H1 (cell line): ENCODE measurements around the gene FAM83B. TPM values are rescaled to one million over a fixed set of nuclear protein-coding genes. Genes with fewer than 3 reads are reported as not detected.

Experiments used
- CTCF ChIA-PET: fragments of 300-600 bp; sonication (Branson Sonifier 250); formaldehyde crosslinking; loops from one replicate; lab custom pipeline; 2021; ENCODE audit not compliant: partially characterized antibody; lab: Charles Lee
- POLR2A ChIA-PET: fragments of 300-600 bp; sonication (Branson Sonifier 250); formaldehyde crosslinking; loops from one replicate; lab custom pipeline; 2021; ENCODE audit warnings: inconsistent platforms; ENCODE audit not compliant: partially characterized antibody; lab: Charles Lee
- DNase-seq, 2 experiments: peaks; one replicate each; pipeline versions ENCODE4 v3.0.0 to v3.0.0-alpha.2; 2010 to 2022; ENCODE audit warnings: low spot score in 2 of 2, low read depth in 1 of 2, mixed read lengths in 1 of 2
- FAIRE-seq: peaks from 2 replicates; lab custom pipeline; 2011; peaks lifted over from hg19 to GRCh38; lab: Jason Lieb, UNC
- H2AFZ ChIP-seq: 2 replicates; pipeline ENCODE4 v1.8.1; 2012; ENCODE audit warnings: low read length, inconsistent platforms
- H2AK5ac ChIP-seq: 2 replicates; pipeline ENCODE4 v1.6.1; 2013; ENCODE audit warnings: low read depth, low read length
- H2BK120ac ChIP-seq: replicated peaks from 2 replicates; pipeline ENCODE3; 2013; ENCODE audit warnings: low read depth, low read length, inconsistent platforms
- H2BK12ac ChIP-seq: 2 replicates; pipeline ENCODE4 v1.6.1; 2013; ENCODE audit warnings: low read depth, low read length
- H2BK15ac ChIP-seq: 2 replicates; pipeline ENCODE4 v1.6.1; 2013; ENCODE audit warnings: low read length
- H2BK20ac ChIP-seq: 2 replicates; pipeline ENCODE4 v1.6.1; 2013; ENCODE audit warnings: low read length
- H2BK5ac ChIP-seq: 2 replicates; pipeline ENCODE4 v1.6.1; 2013; ENCODE audit warnings: low read depth, low read length
- H3K14ac ChIP-seq: 2 replicates; pipeline ENCODE4 v1.6.1; 2013; ENCODE audit warnings: inconsistent platforms; ENCODE audit not compliant: insufficient read length
- H3K18ac ChIP-seq: 2 replicates; pipeline ENCODE4 v1.6.1; 2013; ENCODE audit warnings: low read length; ENCODE audit errors: extremely low read depth
- H3K23ac ChIP-seq: 2 replicates; pipeline ENCODE4 v1.6.1; 2013; ENCODE audit warnings: inconsistent platforms; ENCODE audit not compliant: insufficient read length
- H3K23me2 ChIP-seq: 2 replicates; pipeline ENCODE4 v1.6.1; 2013; ENCODE audit warnings: low read depth, low read length
- H3K27ac ChIP-seq: 2 replicates; pipeline ENCODE4 v1.6.1; 2011; ENCODE audit warnings: low read depth, low read length, inconsistent platforms
- H3K27me3 ChIP-seq, 4 experiments: replicated peaks in 1 of 4; 1 replicate in 1 of 4; 2 replicates in 3 of 4; pipeline versions ENCODE4 v1.6.1 to v1.8.1; 2011 to 2013; ENCODE audit warnings: low read length in 3 of 4, mild to moderate bottlenecking in 3 of 4, inconsistent platforms in 2 of 4, mixed read lengths in 2 of 4, moderate library complexity in 1 of 4; ENCODE audit not compliant: control insufficient read depth in 3 of 4, insufficient read depth in 3 of 4; ENCODE audit errors: extremely low read depth in 1 of 4
- H3K36me3 ChIP-seq, 4 experiments: 2 replicates each; pipeline versions ENCODE4 v1.6.1 to v1.8.1; 2011 to 2013; ENCODE audit warnings: mild to moderate bottlenecking in 4 of 4, low read length in 3 of 4, moderate library complexity in 2 of 4, control low read depth in 1 of 4, inconsistent platforms in 1 of 4; ENCODE audit not compliant: insufficient read depth in 4 of 4, control insufficient read depth in 2 of 4
- H3K4ac ChIP-seq: replicated peaks from 2 replicates; pipeline ENCODE3; 2013; ENCODE audit warnings: low read length, low read depth, mixed read lengths, inconsistent platforms; ENCODE audit not compliant: insufficient read length
- H3K4me1 ChIP-seq, 4 experiments: replicated peaks in 1 of 4; 1 replicate in 1 of 4; 2 replicates in 3 of 4; pipeline versions ENCODE4 v1.6.1 to v1.8.1; 2011 to 2013; ENCODE audit warnings: low read length in 3 of 4, inconsistent platforms in 2 of 4, mixed read lengths in 1 of 4; ENCODE audit not compliant: insufficient read depth in 4 of 4, control insufficient read depth in 3 of 4
- H3K4me2 ChIP-seq, 2 experiments: 2 replicates each; pipeline versions ENCODE4 v1.6.1 to v1.8.1; 2011 to 2013; ENCODE audit warnings: low read depth in 2 of 2, low read length in 2 of 2, control low read depth in 1 of 2, inconsistent platforms in 1 of 2, mild to moderate bottlenecking in 1 of 2; ENCODE audit not compliant: insufficient read depth in 1 of 2
- H3K4me3 ChIP-seq, 4 experiments: fragments of 200-600, 300-600 bp in 1 of 4; sonication (generic), shearing (Covaris generic), sonication (Bioruptor Twin) in 1 of 4; 2 replicates each; pipeline versions ENCODE4 v1.5.1 to v1.8.1; 2011 to 2016; ENCODE audit warnings: low read length in 4 of 4, low read depth in 3 of 4, control low read depth in 2 of 4, inconsistent platforms in 2 of 4, mild to moderate bottlenecking in 2 of 4, mixed read lengths in 1 of 4, moderate library complexity in 1 of 4; ENCODE audit not compliant: insufficient read depth in 2 of 4; ENCODE audit errors: extremely low read depth in 1 of 4
- H3K56ac ChIP-seq: replicated peaks from 2 replicates; pipeline ENCODE3; 2013; ENCODE audit warnings: low read depth, mild to moderate bottlenecking, mixed read lengths, low read length, inconsistent platforms; ENCODE audit not compliant: insufficient read length
- H3K79me1 ChIP-seq: 2 replicates; pipeline ENCODE4 v1.6.1; 2013; ENCODE audit warnings: low read depth, low read length, control low read depth
- H3K79me2 ChIP-seq, 2 experiments: 2 replicates each; pipeline versions ENCODE4 v1.6.1 to v1.8.1; 2012 to 2013; ENCODE audit warnings: low read length in 2 of 2, mild to moderate bottlenecking in 2 of 2, inconsistent platforms in 1 of 2; ENCODE audit not compliant: insufficient read depth in 2 of 2, control insufficient read depth in 1 of 2
- H3K9ac ChIP-seq, 4 experiments: replicated peaks in 1 of 4; 1 replicate in 1 of 4; 2 replicates in 3 of 4; pipeline versions ENCODE4 v1.6.1 to v1.8.1; 2011 to 2013; ENCODE audit warnings: low read depth in 3 of 4, low read length in 3 of 4, control low read depth in 2 of 4, mild to moderate bottlenecking in 2 of 4, moderate library complexity in 2 of 4, inconsistent platforms in 1 of 4; ENCODE audit errors: extremely low read depth in 1 of 4
- H3K9me3 ChIP-seq, 2 experiments: 2 replicates each; pipeline versions ENCODE4 v1.6.1 to v1.8.1; 2012 to 2013; ENCODE audit warnings: mild to moderate bottlenecking in 2 of 2, moderate library complexity in 2 of 2, control low read depth in 1 of 2, inconsistent platforms in 1 of 2, low read depth in 1 of 2, low read length in 1 of 2, mixed read lengths in 1 of 2; ENCODE audit not compliant: insufficient read depth in 2 of 2
- H4K20me1 ChIP-seq, 2 experiments: replicated peaks in 1 of 2; 2 replicates each; pipeline versions ENCODE3 to v1.8.1; 2011 to 2013; ENCODE audit warnings: inconsistent platforms in 2 of 2, low read length in 2 of 2, mild to moderate bottlenecking in 1 of 2; ENCODE audit not compliant: insufficient read depth in 2 of 2, control insufficient read depth in 1 of 2
- H4K5ac ChIP-seq: 2 replicates; pipeline ENCODE4 v1.6.1; 2013; ENCODE audit warnings: low read length, low read depth, mixed read lengths, inconsistent platforms; ENCODE audit not compliant: insufficient read length
- H4K8ac ChIP-seq: 2 replicates; pipeline ENCODE4 v1.8.0; 2013; ENCODE audit warnings: mild to moderate bottlenecking, moderate library complexity, low read length, inconsistent platforms; ENCODE audit not compliant: insufficient read depth; ENCODE audit errors: extremely low read depth
- H4K91ac ChIP-seq: replicated peaks from 2 replicates; pipeline ENCODE3; 2013; ENCODE audit warnings: low read length, mixed read lengths, inconsistent platforms; ENCODE audit not compliant: insufficient read length
- CBX5 ChIP-seq: fragments of 300-800, 300-1000 bp; sonication (generic); IDR thresholded peaks from 2 replicates; pipeline ENCODE4 v1.7.1; 2016; ENCODE audit warnings: antibody characterized with exemption, low read length, low read depth
- CEBPB ChIP-seq: IDR thresholded peaks from 2 replicates; pipeline ENCODE4 v1.6.1; 2012; ENCODE audit warnings: low read depth, low read length
- CHD2 ChIP-seq: IDR thresholded peaks from 2 replicates; pipeline ENCODE4 v1.6.1; 2012; ENCODE audit warnings: low read length, improper control_type of control experiment
- CREB1 ChIP-seq: IDR thresholded peaks from 2 replicates; pipeline ENCODE4 v1.6.1; 2012; ENCODE audit warnings: inconsistent platforms
- HDAC2 ChIP-seq, 2 experiments: fragments of 300-600 bp in 1 of 2; sonication (generic) in 1 of 2; IDR thresholded peaks; 2 replicates each; pipeline ENCODE4 v1.6.1; 2011 to 2012; ENCODE audit warnings: low read depth in 2 of 2, low read length in 2 of 2, mild to moderate bottlenecking in 2 of 2, moderate library complexity in 2 of 2, borderline replicate concordance in 1 of 2, inconsistent platforms in 1 of 2
- PHF8 ChIP-seq: fragments of 200-600 bp; sonication (generic); conservative IDR thresholded peaks from 2 replicates; pipeline ENCODE4 v1.7.1; 2012; ENCODE audit warnings: low read depth, mild to moderate bottlenecking, inconsistent platforms, low read length, moderate library complexity
- RBBP5 ChIP-seq: IDR thresholded peaks from 2 replicates; pipeline ENCODE4 v1.7.1; 2012; ENCODE audit warnings: low read depth, mild to moderate bottlenecking, inconsistent platforms, low read length, moderate library complexity, borderline replicate concordance
- SP4 ChIP-seq: IDR thresholded peaks from 2 replicates; pipeline ENCODE4 v1.6.1; 2012; ENCODE audit warnings: low read length, inconsistent platforms
- SUZ12 ChIP-seq: fragments of 200-600 bp; sonication (generic); IDR thresholded peaks from 2 replicates; pipeline ENCODE4 v1.6.1; 2012; ENCODE audit warnings: mild to moderate bottlenecking, inconsistent platforms, low read length, moderate library complexity, mixed read lengths
- TAF1 ChIP-seq: IDR thresholded peaks from 2 replicates; pipeline ENCODE4 v1.6.1; 2011; ENCODE audit warnings: mild to moderate bottlenecking, low read depth, low read length
- TAF7 ChIP-seq: optimal IDR thresholded peaks from 2 replicates; pipeline ENCODE3; 2011; ENCODE audit warnings: low read depth, mild to moderate bottlenecking, inconsistent platforms, low read length, moderate library complexity, borderline replicate concordance
- ZNF274 ChIP-seq: IDR thresholded peaks from 2 replicates; pipeline ENCODE4 v1.7.0; 2012; ENCODE audit warnings: low read length, borderline replicate concordance; ENCODE audit errors: extremely low read depth
- WGBS, 2 experiments: shearing (Covaris generic) in 1 of 2; methylation state at CpG; one replicate each; pipeline versions ENCODE4 v1.1.6 to v1.1.7; 2013 to 2015; ENCODE audit warnings: low lambda C conversion rate in 2 of 2, mixed read lengths in 2 of 2, inconsistent platforms in 1 of 2, low coverage in 1 of 2, missing lambda C conversion rate in 1 of 2; ENCODE audit not compliant: insufficient replicate concordance in 2 of 2, insufficient coverage in 1 of 2, insufficient read length in 1 of 2; ENCODE audit errors: extremely low coverage in 1 of 2, missing lambda C conversion rate in 1 of 2; 5-methylcytosine and 5-hydroxymethylcytosine counted together
- polyA plus RNA-seq, 7 experiments: library from polyadenylated mRNA; depleted of rRNA in 3 of 7; stranded (reverse) in 5 of 7; unstranded in 2 of 7; fragments of >200 nt in 5 of 7; fragments of 200-250 nt in 2 of 7; gene quantifications; 1 replicate in 5 of 7; 2 replicates in 1 of 7; 4 replicates in 1 of 7; pipeline versions ENCODE4 v1.2.1 to v1.2.3, GENCODE V29; 2011 to 2013; ENCODE audit warnings: missing spikeins in 2 of 7, mixed read lengths in 2 of 7
- total RNA-seq: library from RNA; stranded (reverse); fragmentation: NEBNext Ultra II Directional; extraction: Animal tissue kit (Norgen Biotek cat#: 25700); gene quantifications from 2 replicates; pipeline ENCODE4 v1.2.1, GENCODE V29; 2021
- TF ChIP-seq, protein P1 (sequence below): IDR thresholded peaks from 2 replicates; pipeline ENCODE4 v1.6.1; 2012; ENCODE audit warnings: inconsistent platforms
- TF ChIP-seq, protein P2 (sequence below): IDR thresholded peaks from 2 replicates; pipeline ENCODE4 v1.6.1; 2011; ENCODE audit warnings: low read length, improper control_type of control experiment

Gene FAM83B
- total and polyA plus RNA-seq, 2 of the 8 experiments (the other 6 are each of a cell fraction or from before 2014, with no cell fraction given) = 0.71 to 5.7 TPM

DNA sequence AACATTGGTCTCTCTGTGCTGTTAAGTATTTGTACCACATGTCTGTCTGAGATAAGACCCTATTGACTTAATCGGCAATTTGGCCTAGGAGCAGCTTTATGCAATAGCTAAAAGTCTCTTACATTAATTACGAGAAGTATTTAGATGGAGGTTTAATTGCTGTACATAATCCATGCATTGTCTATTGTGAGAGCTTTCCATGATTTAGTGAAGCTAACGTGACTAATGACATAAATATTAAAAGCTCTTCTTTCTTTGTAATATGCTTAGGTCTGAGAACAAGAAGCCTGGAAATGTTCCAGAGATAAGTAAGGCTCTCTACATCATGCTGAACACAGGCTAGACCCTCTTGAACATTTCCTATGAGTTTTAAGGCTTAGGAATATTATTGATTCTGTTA is 32.7 kb upstream of the FAM83B start:
- FAIRE-seq = no peak
- Histone ChIP-seq H3K18ac (no peak overlapping the region), H2BK20ac (no peak overlapping the region), H3K27me3 (no peaks in the 10 kb centered on the region), H3K4me1 (no peaks in the 10 kb centered on the region), H2AFZ (no peak overlapping the region), H3K56ac (no peak overlapping the region), H3K4me2 (no peak overlapping the region), H4K20me1 (no peaks in the 10 kb centered on the region), H3K79me2 (no peaks in the 10 kb centered on the region), H2BK5ac (no peak overlapping the region), H3K36me3 (no peaks in the 10 kb centered on the region), H3K4ac (no peak overlapping the region), H4K91ac (no peak overlapping the region), H3K23me2 (no peaks in the 10 kb centered on the region), H2BK15ac (no peak overlapping the region), H3K27ac (no peak overlapping the region), H4K8ac (no peak overlapping the region), H2BK12ac (no peak overlapping the region), H3K9me3 (no peaks in the 10 kb centered on the region), H2BK120ac (no peak overlapping the region), H3K9ac (no peak overlapping the region), H3K4me3 (no peak overlapping the region), H4K5ac (no peak overlapping the region), H3K14ac (no peak overlapping the region), H2AK5ac (no peak overlapping the region), H3K79me1 (no peaks in the 10 kb centered on the region), H3K23ac (no peak overlapping the region)
- DNase-seq = no peak
- ChIA-PET CTCF (no interaction called here), POLR2A (no interaction called here)
- WGBS, 2 experiments = 94% methylated on average over 3 of the region's 3 CpGs; no CpG with 5 or more reads in 1 of the 2 experiments
- TF ChIP-seq, protein P1, sequence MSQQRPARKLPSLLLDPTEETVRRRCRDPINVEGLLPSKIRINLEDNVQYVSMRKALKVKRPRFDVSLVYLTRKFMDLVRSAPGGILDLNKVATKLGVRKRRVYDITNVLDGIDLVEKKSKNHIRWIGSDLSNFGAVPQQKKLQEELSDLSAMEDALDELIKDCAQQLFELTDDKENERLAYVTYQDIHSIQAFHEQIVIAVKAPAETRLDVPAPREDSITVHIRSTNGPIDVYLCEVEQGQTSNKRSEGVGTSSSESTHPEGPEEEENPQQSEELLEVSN = no peak
- TF ChIP-seq SUZ12 (no peak), CHD2 (no peak), HDAC2 (IDR thresholded peaks at IDR 0.05; ENCODE audit: borderline replicate concordance in 1 of 2, low read depth in 2 of 2, low read length in 2 of 2) (no peak), CEBPB (no peak), SP4 (no peak), ZNF274 (no peak), TAF1 (no peak), TAF7 (no peak), CREB1 (no peak), PHF8 (no peak), CBX5 (no peak), RBBP5 (no peak)
- TF ChIP-seq, protein P2, sequence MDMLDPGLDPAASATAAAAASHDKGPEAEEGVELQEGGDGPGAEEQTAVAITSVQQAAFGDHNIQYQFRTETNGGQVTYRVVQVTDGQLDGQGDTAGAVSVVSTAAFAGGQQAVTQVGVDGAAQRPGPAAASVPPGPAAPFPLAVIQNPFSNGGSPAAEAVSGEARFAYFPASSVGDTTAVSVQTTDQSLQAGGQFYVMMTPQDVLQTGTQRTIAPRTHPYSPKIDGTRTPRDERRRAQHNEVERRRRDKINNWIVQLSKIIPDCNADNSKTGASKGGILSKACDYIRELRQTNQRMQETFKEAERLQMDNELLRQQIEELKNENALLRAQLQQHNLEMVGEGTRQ = no peak
